Neuronal stem cell (in vitro differentiated cells): ENCODE data around the gene TNFAIP3.
"Not testable (repeated sequence)": the region's sequence is repeated elsewhere in the genome, so short reads cannot be mapped to it uniquely, and the experiment has no call there.

Source experiments
- DNase-seq: peaks from one replicate; pipeline ENCODE4 v3.0.0-alpha.2; 2013; ENCODE audit warnings: low spot score
- H2AFZ ChIP-seq: one replicate; pipeline ENCODE4 v1.6.1; 2013; ENCODE audit warnings: mild to moderate bottlenecking, low read length, inconsistent platforms
- H2AK5ac ChIP-seq: 2 replicates; pipeline ENCODE4 v1.6.1; 2013; ENCODE audit warnings: low read depth, mild to moderate bottlenecking, inconsistent platforms, low read length, moderate library complexity, mixed read lengths
- H2BK120ac ChIP-seq: 2 replicates; pipeline ENCODE4 v1.6.1; 2013; ENCODE audit warnings: low read depth, mild to moderate bottlenecking, inconsistent platforms, low read length, moderate library complexity, mixed read lengths
- H2BK12ac ChIP-seq: one replicate; pipeline ENCODE4 v1.6.1; 2013; ENCODE audit warnings: low read length, inconsistent platforms
- H2BK15ac ChIP-seq: 2 replicates; pipeline ENCODE4 v1.6.1; 2013; ENCODE audit warnings: mild to moderate bottlenecking, low read length, inconsistent platforms, mixed read lengths
- H2BK5ac ChIP-seq: one replicate; pipeline ENCODE4 v1.6.1; 2013; ENCODE audit warnings: inconsistent platforms, mild to moderate bottlenecking, low read length, moderate library complexity
- H3K14ac ChIP-seq: one replicate; pipeline ENCODE4 v1.6.1; 2013; ENCODE audit warnings: low read length, inconsistent platforms
- H3K18ac ChIP-seq: 2 replicates; pipeline ENCODE4 v1.6.1; 2013; ENCODE audit warnings: low read length, inconsistent platforms
- H3K23ac ChIP-seq: 2 replicates; pipeline ENCODE4 v1.6.1; 2013; ENCODE audit warnings: low read depth, mild to moderate bottlenecking, mixed read lengths, low read length, inconsistent platforms; ENCODE audit not compliant: poor library complexity
- H3K27ac ChIP-seq: replicated peaks from 3 replicates; pipeline ENCODE4 v1.5.1; 2013; ENCODE audit warnings: low read length, inconsistent platforms
- H3K27me3 ChIP-seq, 3 experiments: 2 replicates each; pipeline ENCODE4 v1.6.1; 2013; ENCODE audit warnings: low read length in 3 of 3, mild to moderate bottlenecking in 2 of 3, inconsistent platforms in 1 of 3, low read depth in 1 of 3, mixed read lengths in 1 of 3, moderate library complexity in 1 of 3; ENCODE audit not compliant: control insufficient read depth in 3 of 3, insufficient read depth in 3 of 3
- H3K36me3 ChIP-seq, 2 donors: replicated peaks in 1 of 2; 2 replicates each; pipeline ENCODE4 v1.6.1; 2013; ENCODE audit warnings: low read length in 2 of 2; ENCODE audit not compliant: control insufficient read depth in 2 of 2, insufficient read depth in 2 of 2
- H3K4ac ChIP-seq: 2 replicates; pipeline ENCODE4 v1.6.1; 2013; ENCODE audit warnings: inconsistent platforms, mild to moderate bottlenecking, low read length, moderate library complexity
- H3K4me1 ChIP-seq, 2 donors: 1 replicate in 1 of 2; 2 replicates in 1 of 2; pipeline ENCODE4 v1.6.1; 2013; ENCODE audit warnings: low read length in 2 of 2, low read depth in 1 of 2; ENCODE audit not compliant: control insufficient read depth in 2 of 2, insufficient read depth in 1 of 2
- H3K4me2 ChIP-seq: one replicate; pipeline ENCODE4 v1.6.1; 2013; ENCODE audit warnings: mild to moderate bottlenecking, low read length, inconsistent platforms; ENCODE audit not compliant: insufficient read depth, poor library complexity, severe bottlenecking
- H3K4me3 ChIP-seq, 2 donors: 2 replicates each; pipeline ENCODE4 v1.5.1; 2013; ENCODE audit warnings: low read length in 2 of 2, mild to moderate bottlenecking in 2 of 2, inconsistent platforms in 1 of 2, moderate library complexity in 1 of 2
- H3K79me1 ChIP-seq: one replicate; pipeline ENCODE4 v1.6.1; 2013; ENCODE audit warnings: low read depth, mild to moderate bottlenecking, inconsistent platforms, low read length, moderate library complexity
- H3K9ac ChIP-seq: one replicate; pipeline ENCODE4 v1.6.1; 2013; ENCODE audit warnings: mild to moderate bottlenecking, low read depth, low read length, inconsistent platforms; ENCODE audit not compliant: poor library complexity
- H3K9me3 ChIP-seq, 2 donors: replicated peaks in 1 of 2; 2 replicates each; pipeline versions ENCODE3 to v1.6.1; 2013; ENCODE audit warnings: low read length in 2 of 2, mild to moderate bottlenecking in 2 of 2, inconsistent platforms in 1 of 2, low read depth in 1 of 2, mixed read lengths in 1 of 2, moderate library complexity in 1 of 2; ENCODE audit not compliant: control insufficient read depth in 2 of 2, insufficient read depth in 1 of 2
- H4K8ac ChIP-seq: one replicate; pipeline ENCODE4 v1.6.1; 2013; ENCODE audit warnings: low read depth, mild to moderate bottlenecking, inconsistent platforms, low read length, moderate library complexity
- H4K91ac ChIP-seq: one replicate; pipeline ENCODE4 v1.6.1; 2013; ENCODE audit warnings: low read length, low read depth, mild to moderate bottlenecking, inconsistent platforms; ENCODE audit not compliant: poor library complexity
- WGBS, 2 donors: extraction: QIAGEN DNeasy Blood & Tissue Kit; methylation state at CpG; one replicate each; pipeline ENCODE4 v1.1.7; 2013; ENCODE audit warnings: missing lambda C conversion rate in 2 of 2, mixed read lengths in 1 of 2; ENCODE audit not compliant: insufficient read length in 2 of 2, insufficient replicate concordance in 1 of 2; ENCODE audit errors: extremely low coverage in 2 of 2; 5-methylcytosine and 5-hydroxymethylcytosine counted together

TNFAIP3 gene

DNA sequence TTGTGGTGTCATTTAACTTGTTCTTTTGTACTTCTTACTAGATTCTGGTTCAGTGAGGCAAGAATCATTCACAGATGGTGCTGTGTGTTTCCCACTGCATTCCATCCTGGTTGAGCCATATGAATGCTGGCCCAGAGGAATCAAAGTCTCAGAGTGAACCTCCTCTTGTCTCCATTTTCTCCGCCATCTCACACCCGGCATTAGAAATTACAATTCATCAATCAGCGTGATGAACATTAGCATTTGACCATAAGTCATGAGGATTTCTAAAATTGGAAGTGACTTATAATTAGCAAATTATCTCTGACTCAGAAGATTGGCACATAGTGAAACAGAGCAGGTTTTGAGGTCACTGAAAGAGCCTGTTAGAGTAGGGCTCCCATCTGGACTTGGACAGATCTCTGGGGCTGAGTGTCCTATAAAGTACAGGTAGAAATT, 25.2 kb downstream of the TNFAIP3 start:
- no peak overlapping the region for H2AK5ac ChIP-seq
- H2BK5ac ChIP-seq = no peak overlapping the region
- no peak for DNase-seq
- H3K27me3 ChIP-seq = no peaks in the 10 kb centered on the region
- H3K9me3 ChIP-seq = no peaks in the 10 kb centered on the region
- no peaks in the 10 kb centered on the region for H3K36me3 ChIP-seq
- no peak overlapping the region for H2BK12ac ChIP-seq
- no peak overlapping the region for H4K91ac ChIP-seq
- no peak overlapping the region for H3K4me3 ChIP-seq
- WGBS, 2 donors = no CpG with 5 or more reads among the region's 3 CpGs
- H3K4me1 ChIP-seq = no peaks in the 10 kb centered on the region
- H3K79me1 ChIP-seq = no peaks in the 10 kb centered on the region
- no peak overlapping the region for H4K8ac ChIP-seq
- no peak overlapping the region for H3K27ac ChIP-seq
- H2BK120ac ChIP-seq = no peak overlapping the region
- H2BK15ac ChIP-seq = no peak overlapping the region
- no peak overlapping the region for H3K14ac ChIP-seq
- H3K4ac ChIP-seq = no peak overlapping the region
- no peak overlapping the region for H3K9ac ChIP-seq
- no peak overlapping the region for H2AFZ ChIP-seq
- H3K18ac ChIP-seq = no peak overlapping the region
- no peak overlapping the region for H3K23ac ChIP-seq
- H3K4me2 ChIP-seq = no peak overlapping the region

GRCh38 chr6:137893181-137893580, 26.1 kb downstream of the TNFAIP3 start:
- Histone ChIP-seq H3K4ac (no peak overlapping the region), H2BK120ac (no peak overlapping the region), H3K18ac (no peak overlapping the region), H3K9me3 (no peaks in the 10 kb centered on the region), H2BK5ac (no peak overlapping the region), H2BK12ac (no peak overlapping the region), H3K4me1 (no peaks in the 10 kb centered on the region), H3K23ac (no peak overlapping the region), H3K27me3 (no peaks in the 10 kb centered on the region), H3K27ac (no peak overlapping the region), H4K8ac (no peak overlapping the region), H4K91ac (no peak overlapping the region), H3K14ac (no peak overlapping the region), H3K36me3 (no peaks in the 10 kb centered on the region), H3K4me3 (no peak overlapping the region), H2AFZ (no peak overlapping the region), H2BK15ac (no peak overlapping the region), H3K4me2 (no peak overlapping the region), H3K9ac (no peak overlapping the region), H3K79me1 (no peaks in the 10 kb centered on the region), H2AK5ac (no peak overlapping the region)
- no peak for DNase-seq
- no CpG with 5 or more reads among the region's 3 CpGs for WGBS, 2 donors

- no CpG with 5 or more reads among the region's 2 CpGs for WGBS, 2 donors
- Histone ChIP-seq H3K4me3 (no peak overlapping the region), H4K91ac (no peak overlapping the region), H3K9me3 (no peaks in the 10 kb centered on the region), H2BK12ac (no peak overlapping the region), H3K27me3 (no peaks in the 10 kb centered on the region), H3K18ac (no peak overlapping the region), H3K36me3 (no peaks in the 10 kb centered on the region), H3K27ac (no peak overlapping the region), H2BK5ac (no peak overlapping the region), H3K4ac (no peak overlapping the region), H3K4me2 (no peak overlapping the region), H3K9ac (no peak overlapping the region), H3K23ac (no peak overlapping the region), H2BK120ac (no peak overlapping the region), H2BK15ac (no peak overlapping the region), H2AK5ac (no peak overlapping the region), H3K14ac (no peak overlapping the region), H3K4me1 (no peaks in the 10 kb centered on the region), H3K79me1 (no peaks in the 10 kb centered on the region), H2AFZ (no peak overlapping the region), H4K8ac (no peak overlapping the region)
- no peak for DNase-seq
These were observed 26.7 kb downstream of the TNFAIP3 start for GRCh38 chr6:137893726-137894125.

- not testable (repeated sequence) for H2BK12ac ChIP-seq, DNase-seq, H2BK120ac ChIP-seq, H3K79me1 ChIP-seq, H3K4me1 ChIP-seq, H3K4me3 ChIP-seq, H2AFZ ChIP-seq, H3K27ac ChIP-seq, H3K27me3 ChIP-seq, H2AK5ac ChIP-seq, H3K4ac ChIP-seq, H2BK5ac ChIP-seq, H3K14ac ChIP-seq, H2BK15ac ChIP-seq, H3K4me2 ChIP-seq, H3K18ac ChIP-seq, H3K9ac ChIP-seq, H4K91ac ChIP-seq, H3K36me3 ChIP-seq, H4K8ac ChIP-seq, H3K23ac ChIP-seq, H3K9me3 ChIP-seq
- WGBS, 2 donors = no CpG with 5 or more reads among the region's 8 CpGs
These were observed 27.3 kb downstream of the TNFAIP3 start for GRCh38 chr6:137894378-137894777.
